HG03280 (cell line): ENCODE measurements around the gene SPDYE2.
"Not testable (repeated sequence)": the region's sequence is repeated elsewhere in the genome, so short reads cannot be mapped to it uniquely, and the experiment has no call there.

ENCODE experiments used
- ATAC-seq: cut with Tn5 transposase; IDR thresholded peaks from one replicate; pipeline ENCODE4 v1.9.1; 2021; ENCODE audit warnings: mild to moderate bottlenecking, moderate library complexity; ENCODE audit not compliant: unreplicated experiment

Gene SPDYE2

GRCh38 chr7:102599699-102600098 lies 48.7 kb downstream of the SPDYE2 start:
- not testable (repeated sequence) for ATAC-seq

GRCh38 chr7:102602317-102602716 lies 51.3 kb downstream of the SPDYE2 start:
- ATAC-seq = not testable (repeated sequence)

DNA sequence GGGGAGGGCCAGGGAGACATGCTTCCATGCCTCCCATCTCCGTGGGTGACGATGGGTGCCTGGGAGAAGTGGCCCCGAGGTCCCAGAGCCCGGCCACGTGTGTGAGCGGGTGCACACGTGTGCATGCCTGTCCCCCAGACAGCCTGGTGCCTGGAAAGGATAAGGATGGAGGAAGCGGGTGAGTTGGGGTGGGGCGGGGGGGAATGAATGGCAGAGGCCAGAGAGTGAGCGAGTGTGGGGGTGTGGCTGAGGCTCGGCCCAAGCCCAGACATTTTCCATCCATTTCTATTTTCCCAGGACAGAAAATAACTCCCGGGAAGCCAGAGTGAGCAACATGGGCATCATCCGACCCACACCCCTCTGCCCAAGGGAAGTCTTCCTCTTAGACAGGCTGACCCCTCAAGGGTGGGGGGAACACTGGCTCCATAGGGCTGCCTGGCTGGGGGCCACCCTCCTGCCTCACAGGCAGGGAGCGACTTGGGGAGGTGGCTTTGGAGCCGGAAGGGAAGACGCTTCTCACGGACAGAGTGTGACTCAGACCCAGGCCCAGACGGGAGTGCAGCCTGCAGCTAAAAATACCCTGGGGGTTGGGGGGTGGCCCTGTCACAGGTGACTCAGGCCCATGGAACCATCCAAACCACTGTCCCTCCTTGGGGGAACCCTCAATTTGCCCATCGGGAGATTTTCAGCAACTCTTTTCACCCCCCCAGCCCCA lies 53.6 kb downstream of the SPDYE2 start:
- not testable (repeated sequence) for ATAC-seq

DNA sequence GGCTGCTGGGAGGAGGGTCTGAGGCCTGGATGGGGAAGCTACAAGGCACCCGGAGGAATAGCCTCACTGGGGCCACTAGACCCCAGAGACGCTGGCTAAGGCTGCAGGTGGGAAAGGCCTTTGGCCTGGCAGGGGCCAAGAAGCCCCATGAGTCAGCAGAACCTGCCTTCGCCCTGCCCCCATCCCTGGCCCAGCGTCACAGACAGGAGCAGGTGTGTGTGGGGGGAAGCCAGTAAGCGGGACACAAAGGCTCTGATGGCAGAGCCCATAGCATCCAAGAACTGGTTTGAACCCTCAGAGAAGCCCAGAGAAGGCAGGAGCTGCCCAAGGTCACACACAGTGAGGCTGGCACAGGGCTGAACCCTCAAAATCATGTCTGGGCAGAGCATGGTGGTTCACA lies 55.8 kb downstream of the SPDYE2 start:
- ATAC-seq = not testable (repeated sequence)

DNA sequence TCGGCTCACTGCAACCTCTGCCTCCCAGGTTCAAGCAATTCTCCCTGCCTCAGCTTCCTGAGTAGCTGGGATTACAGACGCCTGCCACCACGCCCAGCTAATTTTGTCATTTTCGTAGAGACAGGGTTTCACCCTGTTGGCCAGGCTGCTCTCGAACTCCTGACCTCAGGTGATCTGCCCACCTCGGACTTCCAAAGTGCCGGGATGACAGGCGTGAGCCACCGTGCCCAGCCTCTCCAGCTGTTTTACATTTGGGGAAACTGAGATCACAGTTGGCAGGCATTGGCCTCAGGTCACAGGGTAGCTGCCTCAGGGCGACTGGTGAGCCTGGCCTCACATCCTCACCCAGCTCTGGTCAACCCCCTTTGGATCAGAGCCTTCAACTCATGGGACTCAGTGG lies 58.7 kb downstream of the SPDYE2 start:
- ATAC-seq = not testable (repeated sequence)

DNA sequence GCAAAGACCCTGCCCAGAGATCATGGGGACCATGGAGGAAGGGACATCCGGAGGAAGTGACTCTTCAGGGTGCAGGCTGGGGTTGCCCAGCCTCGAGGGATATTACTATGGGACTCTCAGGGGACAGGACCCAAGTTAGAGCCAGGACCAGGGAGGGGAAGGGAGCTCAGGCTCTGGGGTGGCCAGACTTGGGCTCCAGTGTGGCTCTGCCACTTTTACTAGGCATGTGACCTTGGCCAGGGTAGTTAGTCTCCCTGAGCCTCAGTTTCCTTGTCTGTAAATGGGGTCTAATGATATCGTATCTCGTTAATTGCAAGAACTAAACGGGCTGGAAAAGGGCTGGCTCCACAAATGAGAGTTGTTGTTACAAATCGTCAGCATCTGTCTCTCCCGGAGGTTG lies 59.4 kb downstream of the SPDYE2 start:
- ATAC-seq = not testable (repeated sequence)

- ATAC-seq = peak; percentile 38
Observed at GRCh38 chr7:102611013-102611674, 60.1 kb downstream of the SPDYE2 start.

- ATAC-seq = not testable (repeated sequence)
Observed at GRCh38 chr7:102611675-102612325, 60.8 kb downstream of the SPDYE2 start.
